GM21423 (cell line): ENCODE data around the gene PSMD11.

Experiments used
- ATAC-seq: cut with Tn5 transposase; IDR thresholded peaks from one replicate; pipeline ENCODE4 v1.9.1; 2021; ENCODE audit warnings: mild to moderate bottlenecking, moderate library complexity; ENCODE audit not compliant: unreplicated experiment

Gene PSMD11

GRCh38 chr17:32489320-32490100 is 45.2 kb downstream of the PSMD11 start:
- no peak for ATAC-seq

GRCh38 chr17:32490101-32490482 is 45.8 kb downstream of the PSMD11 start:
- ATAC-seq, result no peak

- ATAC-seq, result no peak
These were observed 47.3 kb downstream of the PSMD11 start for GRCh38 chr17:32491371-32492263.

- no peak for ATAC-seq
These were observed 47.9 kb downstream of the PSMD11 start for GRCh38 chr17:32492264-32492589.

GRCh38 chr17:32492648-32493289 is 48.5 kb downstream of the PSMD11 start:
- no peak for ATAC-seq

GRCh38 chr17:32493571-32493970 is 49.3 kb downstream of the PSMD11 start:
- ATAC-seq, result no peak

GRCh38 chr17:32493976-32494513 is 49.7 kb downstream of the PSMD11 start:
- no peak for ATAC-seq

- ATAC-seq, result no peak
These were observed 50.5 kb downstream of the PSMD11 start for GRCh38 chr17:32494621-32495358.

GRCh38 chr17:32495359-32496231 is 51.3 kb downstream of the PSMD11 start:
- ATAC-seq, result no peak

- ATAC-seq, result no peak
These were observed 52.2 kb downstream of the PSMD11 start for GRCh38 chr17:32496395-32497073.

- no peak for ATAC-seq
These were observed 53.3 kb downstream of the PSMD11 start for GRCh38 chr17:32497431-32498205.

- ATAC-seq, result no peak
These were observed 54.1 kb downstream of the PSMD11 start for GRCh38 chr17:32498391-32498790.

- no peak for ATAC-seq
These were observed 57.7 kb downstream of the PSMD11 start for GRCh38 chr17:32502013-32502412.

- no peak for ATAC-seq
These were observed 58.4 kb downstream of the PSMD11 start for GRCh38 chr17:32502710-32503109.

GRCh38 chr17:32503251-32504165 is 59.2 kb downstream of the PSMD11 start:
- peak; percentile 79 for ATAC-seq

GRCh38 chr17:32504166-32504990 is 60.1 kb downstream of the PSMD11 start:
- ATAC-seq, result no peak
